ENCODE data around the gene TPPP3.

The TPPP3 gene

DNA sequence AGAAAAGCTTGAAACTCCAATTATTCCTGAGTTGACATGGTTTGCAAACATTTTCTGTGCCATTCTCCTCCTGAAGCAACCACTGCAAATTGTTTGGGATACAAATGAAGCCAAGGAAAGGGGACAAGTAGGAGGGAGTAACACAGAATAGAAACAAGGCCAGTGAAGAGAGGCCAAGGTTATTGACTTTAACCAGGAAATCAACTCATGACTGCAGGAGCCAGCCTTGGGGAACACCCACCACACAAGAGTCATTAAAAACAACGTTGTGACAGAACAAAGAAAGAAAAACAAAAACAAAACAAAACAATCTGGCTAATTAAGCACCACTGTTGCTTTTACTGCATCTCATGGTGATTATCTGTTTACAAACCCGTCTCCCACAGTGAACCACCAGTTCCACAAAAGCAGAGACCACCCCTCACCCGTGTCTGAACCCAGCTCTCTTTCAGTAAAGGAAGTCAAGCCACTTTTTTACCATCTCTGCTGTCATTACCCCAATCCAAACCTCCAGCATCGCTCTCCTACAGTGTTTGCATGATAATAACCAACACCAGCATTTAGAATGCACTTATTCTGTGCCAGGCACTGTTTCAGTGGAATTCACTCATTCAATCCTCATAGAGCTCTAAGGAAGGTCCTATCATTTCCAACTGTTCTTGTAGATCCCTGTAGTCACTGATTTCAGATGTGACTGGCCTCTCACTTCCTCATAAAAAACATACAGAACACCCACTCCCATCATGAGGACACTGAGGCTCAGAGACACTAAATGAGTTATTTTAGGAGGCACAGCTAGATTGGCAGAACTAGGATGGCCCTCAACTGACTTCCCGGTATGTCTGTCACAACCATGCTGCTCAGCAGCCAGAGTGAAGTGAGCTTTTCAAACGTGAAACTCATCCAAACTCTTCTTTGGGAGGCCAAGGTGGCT, 20.9 kb upstream of the TPPP3 start:
- Histone ChIP-seq H3K9ac (ENCODE audit: low read length) (no peak overlapping the region), H3K4me2 (ENCODE audit: low read length) (no peak overlapping the region)
- no peak for TF ChIP-seq EZH2phosphoT487 (IDR thresholded peaks at IDR 0.05; ENCODE audit: low read depth)
- TF ChIP-seq, protein P1, sequence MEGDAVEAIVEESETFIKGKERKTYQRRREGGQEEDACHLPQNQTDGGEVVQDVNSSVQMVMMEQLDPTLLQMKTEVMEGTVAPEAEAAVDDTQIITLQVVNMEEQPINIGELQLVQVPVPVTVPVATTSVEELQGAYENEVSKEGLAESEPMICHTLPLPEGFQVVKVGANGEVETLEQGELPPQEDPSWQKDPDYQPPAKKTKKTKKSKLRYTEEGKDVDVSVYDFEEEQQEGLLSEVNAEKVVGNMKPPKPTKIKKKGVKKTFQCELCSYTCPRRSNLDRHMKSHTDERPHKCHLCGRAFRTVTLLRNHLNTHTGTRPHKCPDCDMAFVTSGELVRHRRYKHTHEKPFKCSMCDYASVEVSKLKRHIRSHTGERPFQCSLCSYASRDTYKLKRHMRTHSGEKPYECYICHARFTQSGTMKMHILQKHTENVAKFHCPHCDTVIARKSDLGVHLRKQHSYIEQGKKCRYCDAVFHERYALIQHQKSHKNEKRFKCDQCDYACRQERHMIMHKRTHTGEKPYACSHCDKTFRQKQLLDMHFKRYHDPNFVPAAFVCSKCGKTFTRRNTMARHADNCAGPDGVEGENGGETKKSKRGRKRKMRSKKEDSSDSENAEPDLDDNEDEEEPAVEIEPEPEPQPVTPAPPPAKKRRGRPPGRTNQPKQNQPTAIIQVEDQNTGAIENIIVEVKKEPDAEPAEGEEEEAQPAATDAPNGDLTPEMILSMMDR (IDR thresholded peaks at IDR 0.05; ENCODE audit: low read depth, low read length) = no peak

DNA sequence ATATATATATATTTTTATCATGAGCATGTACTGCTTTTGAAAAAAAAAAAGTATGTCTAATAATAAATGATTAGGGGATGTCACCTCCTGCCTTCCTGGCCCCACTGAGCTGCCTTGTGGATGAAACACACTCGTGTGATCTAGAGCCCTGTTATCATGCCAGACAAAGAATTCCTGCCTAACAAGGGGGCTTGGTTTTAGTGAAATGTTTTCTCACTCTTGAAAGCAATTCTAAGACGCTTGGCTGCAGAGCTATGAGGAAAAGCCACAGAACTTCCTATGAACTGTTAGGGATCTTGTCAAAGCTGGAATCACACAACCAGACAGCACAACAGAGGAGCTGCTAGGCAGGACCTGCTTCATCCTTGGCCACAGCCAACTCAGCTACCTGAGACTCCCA, 19.0 kb upstream of the TPPP3 start:
- Histone ChIP-seq H3K9me3 (ENCODE audit: insufficient read depth, low read length) (no peaks in the 10 kb centered on the region), H3K79me2 (ENCODE audit: low read length) (peaks cover 4% of the 10 kb centered on the region; the same call in 1 of the 2 replicates), H3K9ac (ENCODE audit: low read length) (no peak overlapping the region), H3K4me1 (ENCODE audit: low read length) (peaks cover 17% of the 10 kb centered on the region), H3K36me3 (replicated peaks; ENCODE audit: low read depth, low read length) (no peaks in the 10 kb centered on the region), H3K27me3 (ENCODE audit: low read depth, low read length) (no peaks in the 10 kb centered on the region), H2AFZ (ENCODE audit: low read depth, low read length) (no peak overlapping the region), H3K27ac (ENCODE audit: low read length) (no peak overlapping the region), H3K4me3 (ENCODE audit: low read length) (no peak overlapping the region), H3K4me2 (ENCODE audit: low read length) (no peak overlapping the region), H4K20me1 (ENCODE audit: insufficient read depth, low read length) (no peaks in the 10 kb centered on the region)
- no peak for TF ChIP-seq EZH2phosphoT487 (IDR thresholded peaks at IDR 0.05; ENCODE audit: low read depth)
- TF ChIP-seq, protein P1 (IDR thresholded peaks at IDR 0.05; ENCODE audit: low read depth, low read length) = no peak

More for the DNA sequence above, 20.9 kb upstream of the TPPP3 start:
- H3K79me2 ChIP-seq (ENCODE audit: low read length) = peaks cover 4% of the 10 kb centered on the region; the same call in 1 of the 2 replicates
- H3K4me3 ChIP-seq (ENCODE audit: low read length) = no peak overlapping the region
- H3K27ac ChIP-seq (ENCODE audit: low read length) = no peak overlapping the region
- H2AFZ ChIP-seq (ENCODE audit: low read depth, low read length) = no peak overlapping the region
- H3K27me3 ChIP-seq (ENCODE audit: low read depth, low read length) = no peaks in the 10 kb centered on the region
- peaks cover 17% of the 10 kb centered on the region for H3K4me1 ChIP-seq (ENCODE audit: low read length)
- H3K36me3 ChIP-seq (replicated peaks; ENCODE audit: low read depth, low read length) = no peaks in the 10 kb centered on the region
- H4K20me1 ChIP-seq (ENCODE audit: insufficient read depth, low read length) = no peaks in the 10 kb centered on the region
- H3K9me3 ChIP-seq (ENCODE audit: insufficient read depth, low read length) = no peaks in the 10 kb centered on the region

DNA sequence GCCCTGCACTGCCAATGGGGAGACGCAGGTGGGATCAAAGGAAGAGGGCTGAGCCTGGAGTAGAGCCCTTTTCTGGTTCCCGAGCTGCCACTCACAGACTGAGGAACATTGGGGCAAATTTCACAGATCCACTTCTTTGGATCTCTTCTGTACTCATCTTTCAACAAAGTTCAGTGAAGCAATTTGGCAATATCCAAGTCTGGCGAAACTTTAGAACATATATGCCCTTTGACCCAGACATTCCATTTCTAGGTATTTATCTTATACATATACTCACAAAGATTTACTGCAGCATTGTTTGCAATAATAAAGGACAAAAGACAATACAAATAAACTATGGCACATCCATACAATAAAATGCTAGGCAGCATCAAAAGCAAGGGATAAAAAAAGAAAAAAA, 18.0 kb upstream of the TPPP3 start:
- H3K27me3 ChIP-seq (ENCODE audit: low read depth, low read length) = no peaks in the 10 kb centered on the region
- TF ChIP-seq EZH2phosphoT487 (IDR thresholded peaks at IDR 0.05; ENCODE audit: low read depth) = no peak
- TF ChIP-seq, protein P1 (IDR thresholded peaks at IDR 0.05; ENCODE audit: low read depth, low read length) = no peak
- no peaks in the 10 kb centered on the region for H3K36me3 ChIP-seq (replicated peaks; ENCODE audit: low read depth, low read length)
- H4K20me1 ChIP-seq (ENCODE audit: insufficient read depth, low read length) = no peaks in the 10 kb centered on the region
- no peak overlapping the region for H3K27ac ChIP-seq (ENCODE audit: low read length)
- no peak overlapping the region for H3K9ac ChIP-seq (ENCODE audit: low read length)
- H3K4me1 ChIP-seq (ENCODE audit: low read length) = peaks cover 14% of the 10 kb centered on the region
- no peaks in the 10 kb centered on the region for H3K9me3 ChIP-seq (ENCODE audit: insufficient read depth, low read length)
- no peak overlapping the region for H3K4me2 ChIP-seq (ENCODE audit: low read length)
- peaks cover 4% of the 10 kb centered on the region; the same call in 1 of the 2 replicates for H3K79me2 ChIP-seq (ENCODE audit: low read length)
- H3K4me3 ChIP-seq (ENCODE audit: low read length) = no peak overlapping the region
- H2AFZ ChIP-seq (ENCODE audit: low read depth, low read length) = no peak overlapping the region

DNA sequence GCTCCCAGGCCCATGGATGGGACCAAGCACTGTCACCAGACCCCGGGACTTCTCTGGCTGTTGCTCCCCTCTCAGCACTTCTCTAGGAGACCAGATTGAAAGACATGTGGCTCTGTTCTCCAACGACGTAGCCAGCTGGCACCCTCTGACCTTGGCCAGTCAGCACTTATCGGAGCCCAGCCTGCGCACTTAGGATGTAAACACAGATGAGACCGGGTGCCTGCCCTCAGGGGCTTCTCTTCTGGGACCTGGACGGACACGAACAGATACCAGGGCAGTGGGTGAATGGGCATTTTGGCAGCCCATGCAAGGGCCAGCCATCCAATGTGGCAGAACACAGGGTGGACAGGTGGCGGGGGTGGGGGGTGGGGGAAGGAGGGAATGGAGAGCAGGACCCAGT, 16.3 kb upstream of the TPPP3 start:
- Histone ChIP-seq H3K79me2 (ENCODE audit: low read length) (no peaks in the 10 kb centered on the region), H3K9me3 (ENCODE audit: insufficient read depth, low read length) (no peaks in the 10 kb centered on the region), H3K9ac (ENCODE audit: low read length) (no peak overlapping the region), H3K36me3 (replicated peaks; ENCODE audit: low read depth, low read length) (no peaks in the 10 kb centered on the region), H3K4me2 (ENCODE audit: low read length) (no peak overlapping the region), H3K4me3 (ENCODE audit: low read length) (no peak overlapping the region), H2AFZ (ENCODE audit: low read depth, low read length) (no peak overlapping the region), H3K27me3 (ENCODE audit: low read depth, low read length) (no peaks in the 10 kb centered on the region), H3K27ac (ENCODE audit: low read length) (no peak overlapping the region), H3K4me1 (ENCODE audit: low read length) (peaks cover 10% of the 10 kb centered on the region), H4K20me1 (ENCODE audit: insufficient read depth, low read length) (no peaks in the 10 kb centered on the region)
- no peak for TF ChIP-seq EZH2phosphoT487 (IDR thresholded peaks at IDR 0.05; ENCODE audit: low read depth)
- TF ChIP-seq, protein P1 (IDR thresholded peaks at IDR 0.05; ENCODE audit: low read depth, low read length) = no peak
